GM12872 (cell line): ENCODE measurements around the gene TMEM139.

Experiments
- TF ChIP-seq, protein P1 (sequence below): IDR thresholded peaks from 3 replicates; pipeline ENCODE4 v1.5.1; 2011; ENCODE audit warnings: low read depth, mild to moderate bottlenecking, low read length, moderate library complexity; ENCODE audit not compliant: insufficient read depth

TMEM139 gene

GRCh38 chr7:143240291-143241168 is 44.2 kb upstream of the TMEM139 start:
- TF ChIP-seq, protein P1, sequence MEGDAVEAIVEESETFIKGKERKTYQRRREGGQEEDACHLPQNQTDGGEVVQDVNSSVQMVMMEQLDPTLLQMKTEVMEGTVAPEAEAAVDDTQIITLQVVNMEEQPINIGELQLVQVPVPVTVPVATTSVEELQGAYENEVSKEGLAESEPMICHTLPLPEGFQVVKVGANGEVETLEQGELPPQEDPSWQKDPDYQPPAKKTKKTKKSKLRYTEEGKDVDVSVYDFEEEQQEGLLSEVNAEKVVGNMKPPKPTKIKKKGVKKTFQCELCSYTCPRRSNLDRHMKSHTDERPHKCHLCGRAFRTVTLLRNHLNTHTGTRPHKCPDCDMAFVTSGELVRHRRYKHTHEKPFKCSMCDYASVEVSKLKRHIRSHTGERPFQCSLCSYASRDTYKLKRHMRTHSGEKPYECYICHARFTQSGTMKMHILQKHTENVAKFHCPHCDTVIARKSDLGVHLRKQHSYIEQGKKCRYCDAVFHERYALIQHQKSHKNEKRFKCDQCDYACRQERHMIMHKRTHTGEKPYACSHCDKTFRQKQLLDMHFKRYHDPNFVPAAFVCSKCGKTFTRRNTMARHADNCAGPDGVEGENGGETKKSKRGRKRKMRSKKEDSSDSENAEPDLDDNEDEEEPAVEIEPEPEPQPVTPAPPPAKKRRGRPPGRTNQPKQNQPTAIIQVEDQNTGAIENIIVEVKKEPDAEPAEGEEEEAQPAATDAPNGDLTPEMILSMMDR = peak; percentile 86

DNA sequence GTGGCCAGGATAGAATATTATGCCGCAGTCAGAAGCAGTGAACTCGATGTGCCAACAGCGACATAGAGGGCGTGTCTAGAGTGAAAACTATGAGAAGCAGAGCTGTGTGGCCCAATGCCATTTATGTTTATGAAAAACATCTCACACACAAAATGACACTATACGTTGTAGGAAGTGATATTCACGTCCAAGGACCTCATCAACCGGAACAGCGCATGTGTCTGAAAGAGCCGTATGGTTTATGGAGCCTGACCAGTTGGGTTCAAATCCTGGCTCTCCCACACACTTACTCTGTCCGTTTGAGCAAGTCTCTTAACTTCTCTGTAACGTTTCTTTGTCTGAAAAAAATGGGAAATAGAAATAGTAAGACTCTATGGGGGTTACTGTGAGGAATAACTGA is 42.5 kb upstream of the TMEM139 start:
- TF ChIP-seq, protein P1 = no peak

DNA sequence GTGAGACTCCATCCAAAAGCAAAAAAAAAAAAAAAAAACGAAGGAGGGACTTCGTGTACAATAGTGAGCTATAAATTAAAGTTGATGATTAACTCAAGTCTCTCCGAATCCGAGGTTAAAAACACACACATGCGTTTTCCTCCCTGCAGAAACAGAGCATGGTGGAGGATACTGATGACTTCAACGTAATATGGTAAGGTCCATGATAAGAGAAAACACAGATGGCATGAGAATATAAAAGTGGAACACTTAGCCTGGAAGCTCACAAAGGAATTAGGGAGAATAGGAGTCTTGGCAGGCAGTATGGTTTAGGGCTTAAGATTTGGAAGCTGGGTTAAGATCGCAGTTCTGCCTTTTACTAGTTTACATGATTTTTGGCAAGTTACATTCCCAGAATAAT is 41.6 kb upstream of the TMEM139 start:
- TF ChIP-seq, protein P1 = no peak

DNA sequence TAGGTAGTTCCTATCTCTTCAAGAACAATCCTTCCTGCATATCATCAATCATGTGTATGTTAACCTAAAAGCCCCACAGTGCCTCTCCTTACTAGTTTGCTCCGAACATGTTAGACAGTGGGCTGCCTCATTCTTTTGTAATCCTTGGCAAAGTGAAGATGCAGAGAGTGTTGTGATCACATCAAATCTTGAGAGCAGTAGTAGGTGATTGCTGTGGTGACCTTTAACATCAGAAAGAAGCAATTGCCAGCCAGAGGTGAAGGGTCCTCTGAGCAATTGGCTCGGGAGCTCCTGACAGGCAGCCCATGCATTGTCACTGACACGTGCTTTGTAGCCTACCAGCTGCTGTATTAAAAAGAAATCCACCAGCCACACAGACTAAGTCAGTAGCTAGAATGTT is 41.1 kb upstream of the TMEM139 start:
- TF ChIP-seq, protein P1 = no peak

GRCh38 chr7:143244321-143244720 is 40.4 kb upstream of the TMEM139 start:
- TF ChIP-seq, protein P1 = no peak

DNA sequence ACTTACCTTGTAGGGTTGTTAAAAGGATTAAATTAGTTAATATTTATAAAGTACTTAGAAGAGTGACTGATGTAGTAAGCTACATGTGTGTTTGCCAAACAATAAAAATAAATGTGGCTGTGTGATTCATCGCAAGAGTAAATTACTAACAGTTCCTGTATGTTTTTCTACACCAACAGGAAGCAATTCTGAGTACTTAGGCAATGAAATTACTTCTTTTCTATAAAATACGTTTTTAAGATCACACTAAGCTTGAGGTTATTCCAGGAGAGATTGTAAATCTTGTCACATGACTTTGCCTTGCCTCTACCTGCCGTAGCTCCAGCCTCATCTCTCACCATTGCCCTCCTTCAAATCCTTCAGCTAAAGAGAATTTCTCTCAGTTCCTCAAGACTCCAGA is 39.6 kb upstream of the TMEM139 start:
- TF ChIP-seq, protein P1 = no peak

DNA sequence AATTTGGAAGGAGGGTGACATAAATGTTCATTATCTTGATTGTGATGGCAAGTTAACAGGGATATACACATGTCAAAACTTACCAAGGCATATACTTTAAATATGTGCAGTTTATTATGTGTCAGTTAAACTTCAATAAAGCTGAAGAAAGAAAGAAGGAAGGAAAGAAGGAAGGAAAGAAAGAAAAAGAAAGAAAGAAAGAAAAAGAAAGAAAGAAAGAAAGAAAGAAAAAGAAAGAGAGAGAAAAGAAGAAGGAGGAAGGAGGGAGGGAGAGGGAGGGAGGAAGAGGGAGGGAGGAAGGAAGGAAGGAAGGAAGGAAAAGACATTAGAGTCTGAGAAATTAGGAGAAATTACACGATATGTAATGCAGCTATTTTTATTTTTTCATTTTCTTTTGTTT is 37.4 kb upstream of the TMEM139 start:
- TF ChIP-seq, protein P1 = no peak
